ENCODE measurements around the gene CEP20.

CEP20 gene

GRCh38 chr16:15913046-15913698 lies 24.8 kb upstream of the CEP20 start:
- no peaks in the 10 kb centered on the region for H3K27me3 Mint-ChIP-seq (ENCODE audit: low read depth)
- H3K4me3 Mint-ChIP-seq: no peak overlapping the region
- H3K9me3 Mint-ChIP-seq: no peaks in the 10 kb centered on the region
- no peak overlapping the region for H3K27ac Mint-ChIP-seq
- H3K36me3 Mint-ChIP-seq (ENCODE audit: low read depth): no peaks in the 10 kb centered on the region
- no peak for TF ChIP-seq CTCF (IDR thresholded peaks at IDR 0.05; ENCODE audit: unreplicated experiment in 3 of 3)
- H3K4me1 Mint-ChIP-seq: no peaks in the 10 kb centered on the region

DNA sequence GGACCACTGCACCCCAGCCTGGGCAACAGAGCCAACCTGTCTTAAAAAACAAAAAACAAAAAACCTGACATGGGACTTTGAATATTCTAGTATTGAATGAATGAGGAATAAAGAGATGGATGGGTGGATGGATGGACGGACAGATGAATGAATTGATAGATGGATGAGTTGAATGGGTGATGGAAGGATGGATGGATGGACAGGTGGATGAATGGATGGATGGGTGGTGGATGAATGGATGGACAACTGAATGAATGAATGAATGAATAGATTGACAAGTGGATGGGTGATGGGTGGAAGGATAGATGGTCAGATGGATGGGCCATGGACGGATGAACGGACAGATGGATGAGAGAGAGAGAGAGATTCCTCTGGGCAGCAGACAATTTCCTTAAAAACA lies 22.8 kb upstream of the CEP20 start:
- H3K27me3 Mint-ChIP-seq (ENCODE audit: low read depth): no peaks in the 10 kb centered on the region
- peaks cover 4% of the 10 kb centered on the region for H3K9me3 Mint-ChIP-seq
- no peak overlapping the region for H3K27ac Mint-ChIP-seq
- no peak overlapping the region for H3K4me3 Mint-ChIP-seq
- TF ChIP-seq CTCF (IDR thresholded peaks at IDR 0.05; ENCODE audit: unreplicated experiment in 3 of 3): no peak
- no peaks in the 10 kb centered on the region for H3K36me3 Mint-ChIP-seq (ENCODE audit: low read depth)
- H3K4me1 Mint-ChIP-seq: no peaks in the 10 kb centered on the region

DNA sequence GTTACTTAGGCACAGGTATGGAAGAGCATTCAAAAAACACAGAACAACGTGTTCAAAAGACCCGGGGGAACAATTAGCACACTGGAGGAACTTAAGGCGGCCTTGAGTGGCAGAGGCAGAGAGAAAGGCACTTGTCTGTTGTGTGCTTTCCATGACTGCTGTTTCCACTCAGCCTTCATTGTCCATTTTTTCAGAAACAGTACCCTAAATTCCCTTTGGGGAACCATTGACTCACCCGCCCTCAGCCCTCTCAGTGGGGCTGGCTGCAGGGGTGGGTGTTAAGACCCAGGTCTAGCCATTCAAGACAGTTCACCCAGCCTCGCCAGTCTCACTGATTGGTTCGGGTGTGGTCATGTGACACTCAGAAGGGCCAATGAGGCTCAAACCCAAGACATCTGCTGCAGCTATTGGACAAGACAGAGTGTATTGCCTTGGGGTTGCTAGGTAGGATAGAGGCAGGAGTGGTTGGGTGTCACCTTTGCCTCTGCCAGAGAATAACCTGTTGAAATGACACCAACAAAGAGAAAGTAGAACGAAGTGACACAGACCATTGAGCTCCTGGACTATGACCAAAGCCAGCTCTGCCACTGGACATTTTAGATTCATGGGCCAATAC lies 19.6 kb upstream of the CEP20 start:
- no peak for TF ChIP-seq CTCF (IDR thresholded peaks at IDR 0.05; ENCODE audit: unreplicated experiment in 3 of 3)
- H3K9me3 Mint-ChIP-seq: peaks cover 10% of the 10 kb centered on the region
- H3K36me3 Mint-ChIP-seq (ENCODE audit: low read depth): no peaks in the 10 kb centered on the region
- no peak overlapping the region for H3K4me3 Mint-ChIP-seq
- H3K27ac Mint-ChIP-seq: no peak overlapping the region
- H3K4me1 Mint-ChIP-seq: no peaks in the 10 kb centered on the region
- peaks cover 5% of the 10 kb centered on the region for H3K27me3 Mint-ChIP-seq (ENCODE audit: low read depth)

GRCh38 chr16:15906439-15906838 lies 18.0 kb upstream of the CEP20 start:
- Mint-ChIP-seq H3K9me3 (peaks cover 10% of the 10 kb centered on the region), H3K4me1 (no peaks in the 10 kb centered on the region), H3K27me3 (ENCODE audit: low read depth) (peaks cover 5% of the 10 kb centered on the region), H3K36me3 (ENCODE audit: low read depth) (no peaks in the 10 kb centered on the region), H3K27ac (no peak overlapping the region), H3K4me3 (no peak overlapping the region)
- TF ChIP-seq CTCF (IDR thresholded peaks at IDR 0.05; ENCODE audit: unreplicated experiment in 3 of 3): no peak

- Mint-ChIP-seq H3K4me3 (no peak overlapping the region), H3K36me3 (ENCODE audit: low read depth) (no peaks in the 10 kb centered on the region), H3K9me3 (peaks cover 10% of the 10 kb centered on the region), H3K27ac (no peak overlapping the region), H3K4me1 (no peaks in the 10 kb centered on the region), H3K27me3 (ENCODE audit: low read depth) (peaks cover 5% of the 10 kb centered on the region)
- TF ChIP-seq CTCF (IDR thresholded peaks at IDR 0.05; ENCODE audit: unreplicated experiment in 3 of 3): no peak
Measured at GRCh38 chr16:15903960-15904359, 15.6 kb upstream of the CEP20 start.
